GM21390 (cell line): Measurements from ENCODE around the gene HTR3D.
"Not testable (repeated sequence)": the region's sequence is repeated elsewhere in the genome, so short reads cannot be mapped to it uniquely, and the experiment has no call there.

Experiments used
- ATAC-seq: cut with Tn5 transposase; IDR thresholded peaks from one replicate; pipeline ENCODE4 v1.9.1; 2021; ENCODE audit not compliant: unreplicated experiment

HTR3D gene

GRCh38 chr3:184031187-184031792, at the start of gene HTR3D:
HTR3D (plus strand) TSS chr3:184031742; CDS start chr3:184031742, 0 bp downstream.
- no peak for ATAC-seq

- ATAC-seq = no peak
Observed at GRCh38 chr3:183981990-183982644, 49.4 kb upstream of the HTR3D start.

- no peak for ATAC-seq
Observed at GRCh38 chr3:183984127-183984740, 47.3 kb upstream of the HTR3D start.

GRCh38 chr3:183984749-183985729, 46.5 kb upstream of the HTR3D start:
- ATAC-seq = no peak

GRCh38 chr3:183987000-183987600, 44.4 kb upstream of the HTR3D start:
- ATAC-seq = no peak

- no peak for ATAC-seq
Observed at GRCh38 chr3:183988216-183988790, 43.2 kb upstream of the HTR3D start.

GRCh38 chr3:183991403-183991802, 40.1 kb upstream of the HTR3D start:
- ATAC-seq = no peak

GRCh38 chr3:184001761-184002160, 29.8 kb upstream of the HTR3D start:
- ATAC-seq = no peak

GRCh38 chr3:184002469-184002868, 29.1 kb upstream of the HTR3D start:
- no peak for ATAC-seq

GRCh38 chr3:184003187-184003967, 28.2 kb upstream of the HTR3D start:
- ATAC-seq = no peak

- no peak for ATAC-seq
Observed at GRCh38 chr3:184004476-184004875, 27.1 kb upstream of the HTR3D start.

- ATAC-seq = peak; percentile 82
Observed at GRCh38 chr3:184005941-184006507, 25.5 kb upstream of the HTR3D start.

GRCh38 chr3:184007143-184007813, 24.3 kb upstream of the HTR3D start:
- not testable (repeated sequence) for ATAC-seq

GRCh38 chr3:184008161-184008560, 23.4 kb upstream of the HTR3D start:
- ATAC-seq = no peak

- ATAC-seq = no peak
Observed at GRCh38 chr3:184011230-184011876, 20.2 kb upstream of the HTR3D start.

- no peak for ATAC-seq
Observed at GRCh38 chr3:184011937-184012889, 19.3 kb upstream of the HTR3D start.

GRCh38 chr3:184015381-184016019, 16.0 kb upstream of the HTR3D start:
- no peak for ATAC-seq
